Measurements from ENCODE around the gene HIPK2.

GRCh38 chr7:139515266-139515665 is 262.5 kb downstream of the HIPK2 start:
- TF ChIP-seq CTCF (IDR thresholded peaks at IDR 0.05; ENCODE audit: low read depth, low read length) (no peak), POLR2A (IDR thresholded peaks at IDR 0.05; ENCODE audit: extremely low read depth, insufficient read length) (no peak), MAX (IDR thresholded peaks at IDR 0.05; ENCODE audit: low read depth, low read length) (no peak)

Measured in NB4 (cell line).